Loucy (cell line): ENCODE results near the gene DHX40.

Experiments
- H2AFZ ChIP-seq: fragments of 200-600 bp; sonication (generic); 2 replicates; pipeline ENCODE4 v1.6.0; 2016; ENCODE audit warnings: antibody characterized with exemption, mild to moderate bottlenecking, low read length, moderate library complexity
- H3F3A ChIP-seq: fragments of 200-600 bp; 2 replicates; pipeline ENCODE4 v1.6.0; 2016; ENCODE audit warnings: antibody characterized with exemption, low read depth, mild to moderate bottlenecking
- H3K27me3 ChIP-seq: fragments of 200-600 bp; sonication (generic); 2 replicates; pipeline ENCODE4 v1.6.1; 2014; ENCODE audit warnings: low read length, mild to moderate bottlenecking; ENCODE audit not compliant: insufficient read depth, poor library complexity, severe bottlenecking
- H3K36me3 ChIP-seq: fragments of 200-600 bp; sonication (generic); 2 replicates; pipeline ENCODE4 v1.6.1; 2016; ENCODE audit warnings: low read length; ENCODE audit not compliant: insufficient read depth
- H3K4me1 ChIP-seq: fragments of 200-600 bp; sonication (generic); 2 replicates; pipeline ENCODE4 v1.5.1; 2014; ENCODE audit warnings: low read length, mild to moderate bottlenecking; ENCODE audit not compliant: insufficient read depth, poor library complexity, severe bottlenecking
- H3K4me2 ChIP-seq: fragments of 200-600 bp; sonication (generic); 2 replicates; pipeline ENCODE4 v1.6.0; 2014; ENCODE audit warnings: antibody characterized with exemption, low read length, low read depth, mild to moderate bottlenecking; ENCODE audit not compliant: poor library complexity, severe bottlenecking
- H3K4me3 ChIP-seq: fragments of 200-600 bp; sonication (generic); 2 replicates; pipeline ENCODE4 v1.5.1; 2014; ENCODE audit warnings: low read length, mild to moderate bottlenecking, mixed read lengths; ENCODE audit not compliant: poor library complexity, severe bottlenecking
- H3K79me2 ChIP-seq: fragments of 200-600 bp; sonication (generic); 2 replicates; pipeline ENCODE4 v1.6.1; 2014; ENCODE audit warnings: low read length; ENCODE audit not compliant: insufficient read depth
- H3K9ac ChIP-seq: fragments of 200-600 bp; sonication (generic); 2 replicates; pipeline ENCODE4 v1.6.0; 2014; ENCODE audit warnings: mild to moderate bottlenecking, low read depth, low read length, moderate library complexity; ENCODE audit not compliant: poor library complexity, severe bottlenecking
- H3K9me2 ChIP-seq: fragments of 200-600 bp; sonication (generic); replicated peaks from 2 replicates; pipeline ENCODE4 v1.6.1; 2016; ENCODE audit warnings: low read depth, low read length, mixed read lengths
- H3K9me3 ChIP-seq: fragments of 200-600 bp; sonication (generic); 2 replicates; pipeline ENCODE4 v1.6.1; 2014; ENCODE audit warnings: mild to moderate bottlenecking, antibody characterized with exemption, low read length, low read depth; ENCODE audit not compliant: insufficient read depth
- H4K20me1 ChIP-seq: fragments of 200-600 bp; sonication (generic); 2 replicates; pipeline ENCODE4 v1.6.0; 2014; ENCODE audit warnings: antibody characterized with exemption, low read length, mild to moderate bottlenecking; ENCODE audit not compliant: insufficient read depth, poor library complexity, severe bottlenecking
- CTCF ChIP-seq: fragments of 200-600 bp; sonication (generic); conservative IDR thresholded peaks from 2 replicates; pipeline ENCODE4 v1.5.1; 2014; ENCODE audit warnings: mild to moderate bottlenecking, antibody characterized with exemption, low read length
- EZH2phosphoT487 ChIP-seq: fragments of 200-600 bp; IDR thresholded peaks from 2 replicates; pipeline ENCODE4 v1.6.1; 2018; ENCODE audit warnings: antibody characterized with exemption, mild to moderate bottlenecking, moderate library complexity, borderline replicate concordance

Gene DHX40

GRCh38 chr17:59538195-59538909, 27.1 kb upstream of the DHX40 start:
- H3K4me2 ChIP-seq: no peak overlapping the region
- H3K9ac ChIP-seq: no peak overlapping the region
- no peaks in the 10 kb centered on the region for H4K20me1 ChIP-seq
- no peaks in the 10 kb centered on the region for H3K79me2 ChIP-seq
- no peaks in the 10 kb centered on the region for H3F3A ChIP-seq
- H3K36me3 ChIP-seq: no peaks in the 10 kb centered on the region
- no peak overlapping the region for H2AFZ ChIP-seq
- H3K9me3 ChIP-seq: no peaks in the 10 kb centered on the region
- TF ChIP-seq EZH2phosphoT487: no peak
- TF ChIP-seq CTCF: no peak
- no peaks in the 10 kb centered on the region for H3K9me2 ChIP-seq
- H3K4me3 ChIP-seq: no peak overlapping the region
- no peaks in the 10 kb centered on the region for H3K27me3 ChIP-seq
- H3K4me1 ChIP-seq: no peaks in the 10 kb centered on the region

GRCh38 chr17:59542960-59543635, 22.3 kb upstream of the DHX40 start:
- no peak overlapping the region for H3K4me3 ChIP-seq
- H3K9me3 ChIP-seq: no peaks in the 10 kb centered on the region
- no peaks in the 10 kb centered on the region for H3K36me3 ChIP-seq
- H3K4me1 ChIP-seq: peaks cover 8% of the 10 kb centered on the region
- no peaks in the 10 kb centered on the region for H3F3A ChIP-seq
- H3K79me2 ChIP-seq: no peaks in the 10 kb centered on the region
- no peak overlapping the region for H2AFZ ChIP-seq
- H3K9me2 ChIP-seq: no peaks in the 10 kb centered on the region
- no peak for TF ChIP-seq EZH2phosphoT487
- no peak for TF ChIP-seq CTCF
- H3K4me2 ChIP-seq: no peak overlapping the region
- H3K27me3 ChIP-seq: no peaks in the 10 kb centered on the region
- no peaks in the 10 kb centered on the region for H4K20me1 ChIP-seq
- no peak overlapping the region for H3K9ac ChIP-seq

DNA sequence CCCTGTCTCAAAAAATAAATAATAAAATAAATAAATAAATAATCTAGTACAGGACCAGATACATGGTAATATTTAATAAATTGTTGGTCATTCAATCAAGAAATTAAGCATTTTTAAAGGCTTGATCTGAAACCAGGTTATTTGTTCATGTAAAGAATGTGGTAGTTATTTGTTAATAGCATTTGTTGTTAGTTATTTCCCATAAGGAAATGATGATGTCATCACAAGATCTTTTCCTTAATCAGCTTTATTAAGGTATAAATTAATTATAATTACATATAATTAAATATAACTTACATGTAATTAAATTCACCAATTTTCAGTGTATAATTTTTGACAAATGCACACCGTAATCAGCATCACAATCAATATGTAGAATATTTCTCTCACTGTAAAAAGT, 19.5 kb upstream of the DHX40 start:
- H3K36me3 ChIP-seq: no peaks in the 10 kb centered on the region
- TF ChIP-seq EZH2phosphoT487 (no peak), CTCF (no peak)

More for the DNA sequence above, 19.5 kb upstream of the DHX40 start:
- H3K4me1 ChIP-seq: peaks cover 8% of the 10 kb centered on the region
- no peaks in the 10 kb centered on the region for H3K9me2 ChIP-seq
- H3F3A ChIP-seq: no peaks in the 10 kb centered on the region
- no peaks in the 10 kb centered on the region for H3K27me3 ChIP-seq
- H3K4me3 ChIP-seq: no peak overlapping the region
- H3K9ac ChIP-seq: no peak overlapping the region
- H3K79me2 ChIP-seq: no peaks in the 10 kb centered on the region
- H4K20me1 ChIP-seq: no peaks in the 10 kb centered on the region
- H3K9me3 ChIP-seq: no peaks in the 10 kb centered on the region
- no peak overlapping the region for H2AFZ ChIP-seq
- no peak overlapping the region for H3K4me2 ChIP-seq
